K562 (cell line): Measurements from ENCODE around the gene TMC4. TPM values are rescaled to one million over a fixed set of nuclear protein-coding genes. Genes with fewer than 3 reads are reported as not detected.
A peak's percentile ranks its signal among the peaks of the same experiment; 100 is the strongest.

Experiments used
- CBX3 ChIP-seq, 2 experiments: IDR thresholded peaks; 1 replicate in 1 of 2; 2 replicates in 1 of 2; pipeline ENCODE4 v1.6.1; 2012; ENCODE audit warnings: inconsistent platforms in 2 of 2, low read length in 2 of 2, borderline replicate concordance in 1 of 2, control low read depth in 1 of 2
- CHD1 ChIP-seq: fragments of 200-600 bp; sonication (generic); IDR thresholded peaks from one replicate; pipeline ENCODE4 v1.6.1; 2012; ENCODE audit warnings: mild to moderate bottlenecking, moderate library complexity, low read length, inconsistent platforms
- CLOCK ChIP-seq: fragments of 250-450 bp; sonication (Bioruptor Pico); IDR thresholded peaks from 2 replicates; pipeline ENCODE4 v1.4.0; 2020; ENCODE audit warnings: mild to moderate bottlenecking, moderate library complexity, borderline replicate concordance
- DNMT1 ChIP-seq: fragments of 450-650 bp; IDR thresholded peaks from 2 replicates; pipeline ENCODE4 v1.6.1; 2016; ENCODE audit warnings: antibody characterized with exemption, mild to moderate bottlenecking
- E2F3 ChIP-seq: fragments of 250-450 bp; sonication (Bioruptor Pico); IDR thresholded peaks from 2 replicates; pipeline ENCODE4 v1.4.0; 2020; ENCODE audit warnings: mild to moderate bottlenecking
- ELF1 ChIP-seq: fragments of 200-800 bp; sonication (Bioruptor generic); IDR thresholded peaks from 2 replicates; pipeline ENCODE4 v1.6.1; 2016; ENCODE audit warnings: missing genetic modification characterization, missing compliant biosample characterization
- FOSL1 ChIP-seq: fragments of 200-800 bp; sonication (Bioruptor generic); conservative IDR thresholded peaks from 2 replicates; pipeline ENCODE4 v1.6.1; 2016; ENCODE audit warnings: missing genetic modification characterization, missing compliant biosample characterization
- GTF2F1 ChIP-seq: IDR thresholded peaks from 2 replicates; pipeline ENCODE4 v1.6.1; 2011; ENCODE audit warnings: low read depth, low read length, improper control_type of control experiment
- HLTF ChIP-seq: fragments of 450-650 bp; IDR thresholded peaks from 2 replicates; pipeline ENCODE4 v1.6.1; 2016
- MAX ChIP-seq: sonication (generic); formaldehyde crosslinking; IDR thresholded peaks from 2 replicates; pipeline ENCODE4 v1.9.0; 2022; ENCODE audit warnings: mild to moderate bottlenecking, missing genetic modification reagents
- MBD2 ChIP-seq: sonication (generic); IDR thresholded peaks from 2 replicates; pipeline ENCODE4 v1.6.1; 2016; ENCODE audit warnings: low read depth, borderline replicate concordance
- NFIC ChIP-seq: fragments of 450-650 bp; IDR thresholded peaks from 2 replicates; pipeline ENCODE4 v1.6.1; 2017; ENCODE audit warnings: mild to moderate bottlenecking, inconsistent platforms
- OTX1 ChIP-seq: fragments of 450-650 bp; formaldehyde crosslinking; IDR thresholded peaks from 2 replicates; pipeline ENCODE4 v1.4.0; 2022; ENCODE audit warnings: mild to moderate bottlenecking
- RAD51 ChIP-seq: fragments of 450-650 bp; IDR thresholded peaks from 2 replicates; pipeline ENCODE4 v1.7.1; 2016; ENCODE audit warnings: low read depth, mild to moderate bottlenecking, borderline replicate concordance
- SIRT6 ChIP-seq: IDR thresholded peaks from one replicate; pipeline ENCODE4 v1.6.1; 2012; ENCODE audit warnings: low read depth, mild to moderate bottlenecking, control low read depth, inconsistent platforms, low read length, moderate library complexity
- TEAD1 ChIP-seq, 2 experiments: fragments of 450-650 bp in 1 of 2; sonication (generic) in 1 of 2; formaldehyde crosslinking; IDR thresholded peaks; 2 replicates each; pipeline versions ENCODE4 v1.4.0 to v1.8.0; 2020 to 2022; ENCODE audit warnings: mild to moderate bottlenecking in 2 of 2, missing genetic modification reagents in 1 of 2
- YY1 ChIP-seq, 3 experiments: IDR thresholded peaks; 2 replicates each; pipeline ENCODE4 v1.6.1; 2011; ENCODE audit warnings: low read length in 2 of 3, mild to moderate bottlenecking in 2 of 3, moderate library complexity in 2 of 3, borderline replicate concordance in 1 of 3, control low read depth in 1 of 3, low read depth in 1 of 3; ENCODE audit not compliant: insufficient read depth in 3 of 3, insufficient replicate concordance in 2 of 3, control insufficient read depth in 1 of 3, insufficient read length in 1 of 3; ENCODE audit errors: extremely low read depth in 1 of 3
- ZBTB8A ChIP-seq: fragments of 450-650 bp; IDR thresholded peaks from 2 replicates; pipeline ENCODE4 v1.6.1; 2018; ENCODE audit warnings: mild to moderate bottlenecking, moderate library complexity; ENCODE audit not compliant: partially characterized antibody
- ZNF224 ChIP-seq: sonication (generic); formaldehyde crosslinking; IDR thresholded peaks from 2 replicates; pipeline ENCODE4 v1.8.0; 2022; ENCODE audit warnings: mild to moderate bottlenecking, missing genetic modification reagents
- ZNF324 ChIP-seq: fragments of 250-450 bp; sonication (Bioruptor Pico); IDR thresholded peaks from 2 replicates; pipeline ENCODE4 v1.4.0; 2020; ENCODE audit warnings: mild to moderate bottlenecking
- polyA plus RNA-seq, 8 experiments: library from polyadenylated mRNA; depleted of rRNA in 4 of 8; stranded (reverse) in 5 of 8; unstranded in 3 of 8; fragments of >200 nt; fragmentation: Nextera tagmentation in 2 of 8; fragmentation: Illumina TruSeq in 1 of 8; extraction: Ambion mirVana in 2 of 8; extraction: Trizol in 1 of 8; gene quantifications; 2 replicates each; pipeline versions ENCODE4 v1.2.1 to v1.2.3, GENCODE V29; 2011 to 2014; ENCODE audit warnings: inconsistent platforms in 1 of 8, missing spikeins in 1 of 8
- total RNA-seq, 7 experiments: library from RNA; depleted of rRNA in 6 of 7; stranded (reverse); fragments of >200 nt in 6 of 7; fragmentation: Illumina TruSeq in 2 of 7; extraction: Trizol in 2 of 7; gene quantifications; 2 replicates each; pipeline versions ENCODE4 v1.2.1 to v1.2.3, GENCODE V29; 2011 to 2021; ENCODE audit warnings: low replicate concordance in 1 of 7
- TF ChIP-seq, protein P1 (sequence below), 2 experiments: fragments of 450-650 bp; IDR thresholded peaks; 2 replicates each; pipeline ENCODE4 v1.6.1; 2018; ENCODE audit warnings: mild to moderate bottlenecking in 2 of 2, low read depth in 1 of 2; ENCODE audit not compliant: partially characterized antibody in 2 of 2

The TMC4 gene
- total and polyA plus RNA-seq, 9 of the 15 experiments (the other 6 are each of a cell fraction or from before 2014, with no cell fraction given) = 0.12 to 0.79 (median 0.36) TPM; not detected in 2

DNA sequence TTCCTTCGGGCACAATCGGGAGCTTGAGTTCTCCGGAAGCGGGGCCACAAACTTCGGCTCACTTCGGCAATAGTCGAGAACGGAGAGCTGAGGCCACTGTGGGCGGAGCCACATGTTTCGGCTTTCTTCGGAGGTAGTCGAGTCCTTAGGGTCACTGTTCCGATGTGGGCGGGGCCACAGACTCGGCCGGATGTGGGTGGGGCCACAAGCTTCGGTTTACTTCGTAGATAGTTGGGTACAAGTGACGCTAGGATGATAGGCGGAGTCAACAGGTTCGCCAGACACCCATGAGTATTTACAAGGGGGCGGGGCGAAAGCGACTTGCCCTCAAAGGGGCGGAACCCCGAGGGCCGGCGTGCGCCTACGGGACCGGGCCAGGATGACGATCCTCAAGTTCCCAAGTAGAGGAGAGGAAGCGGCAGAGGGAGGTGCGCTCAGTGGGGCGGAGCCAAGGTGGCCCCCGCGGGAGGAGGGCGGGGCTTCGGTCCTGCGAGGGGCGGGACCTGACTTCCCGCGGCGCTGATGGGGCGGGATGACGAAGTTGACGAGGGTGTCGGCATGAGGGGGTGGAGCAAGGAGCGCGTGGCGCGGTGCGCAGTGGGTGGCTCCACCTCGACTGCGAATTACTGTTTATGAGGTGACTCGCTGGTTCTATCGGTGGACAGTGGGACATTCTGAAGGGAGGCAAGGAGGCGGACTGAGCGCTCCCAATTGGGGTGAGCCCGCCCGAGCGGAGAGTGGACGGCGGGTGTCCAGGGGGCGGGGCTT is 17.0 kb upstream of the TMC4 start (continued):
- no peak for TF ChIP-seq OTX1 (CRISPR knock-in tag)
- peak; percentile 36; the same call in 1 of the 2 replicates for TF ChIP-seq MBD2
- TF ChIP-seq ZNF324 (CRISPR knock-in tag) = no peak
- TF ChIP-seq ZNF224 = no peak
- TF ChIP-seq YY1 (IDR thresholded peaks at IDR 0.05; ENCODE audit: borderline replicate concordance in 1 of 3, control insufficient read depth in 1 of 3, extremely low read depth in 1 of 3, insufficient read depth in 3 of 3, insufficient read length in 1 of 3, insufficient replicate concordance in 2 of 3, low read depth in 1 of 3, low read length in 2 of 3) = no peak
- no peak for TF ChIP-seq CLOCK (CRISPR knock-in tag)
- no peak for TF ChIP-seq GTF2F1
- no peak for TF ChIP-seq RAD51
- TF ChIP-seq SIRT6 = peak; percentile 54
- TF ChIP-seq CHD1 = peak; percentile 97
- no peak for TF ChIP-seq ZBTB8A
- TF ChIP-seq, protein P1, sequence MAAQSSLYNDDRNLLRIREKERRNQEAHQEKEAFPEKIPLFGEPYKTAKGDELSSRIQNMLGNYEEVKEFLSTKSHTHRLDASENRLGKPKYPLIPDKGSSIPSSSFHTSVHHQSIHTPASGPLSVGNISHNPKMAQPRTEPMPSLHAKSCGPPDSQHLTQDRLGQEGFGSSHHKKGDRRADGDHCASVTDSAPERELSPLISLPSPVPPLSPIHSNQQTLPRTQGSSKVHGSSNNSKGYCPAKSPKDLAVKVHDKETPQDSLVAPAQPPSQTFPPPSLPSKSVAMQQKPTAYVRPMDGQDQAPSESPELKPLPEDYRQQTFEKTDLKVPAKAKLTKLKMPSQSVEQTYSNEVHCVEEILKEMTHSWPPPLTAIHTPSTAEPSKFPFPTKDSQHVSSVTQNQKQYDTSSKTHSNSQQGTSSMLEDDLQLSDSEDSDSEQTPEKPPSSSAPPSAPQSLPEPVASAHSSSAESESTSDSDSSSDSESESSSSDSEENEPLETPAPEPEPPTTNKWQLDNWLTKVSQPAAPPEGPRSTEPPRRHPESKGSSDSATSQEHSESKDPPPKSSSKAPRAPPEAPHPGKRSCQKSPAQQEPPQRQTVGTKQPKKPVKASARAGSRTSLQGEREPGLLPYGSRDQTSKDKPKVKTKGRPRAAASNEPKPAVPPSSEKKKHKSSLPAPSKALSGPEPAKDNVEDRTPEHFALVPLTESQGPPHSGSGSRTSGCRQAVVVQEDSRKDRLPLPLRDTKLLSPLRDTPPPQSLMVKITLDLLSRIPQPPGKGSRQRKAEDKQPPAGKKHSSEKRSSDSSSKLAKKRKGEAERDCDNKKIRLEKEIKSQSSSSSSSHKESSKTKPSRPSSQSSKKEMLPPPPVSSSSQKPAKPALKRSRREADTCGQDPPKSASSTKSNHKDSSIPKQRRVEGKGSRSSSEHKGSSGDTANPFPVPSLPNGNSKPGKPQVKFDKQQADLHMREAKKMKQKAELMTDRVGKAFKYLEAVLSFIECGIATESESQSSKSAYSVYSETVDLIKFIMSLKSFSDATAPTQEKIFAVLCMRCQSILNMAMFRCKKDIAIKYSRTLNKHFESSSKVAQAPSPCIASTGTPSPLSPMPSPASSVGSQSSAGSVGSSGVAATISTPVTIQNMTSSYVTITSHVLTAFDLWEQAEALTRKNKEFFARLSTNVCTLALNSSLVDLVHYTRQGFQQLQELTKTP (IDR thresholded peaks at IDR 0.05; ENCODE audit: low read depth in 1 of 2, partially characterized antibody in 2 of 2) = peak in 1 of 2 experiments; percentile 47
- 0 out of 2 replicates have a peak, but pooled peaks have one; percentile 1 for TF ChIP-seq ELF1
- peak; percentile 91 for TF ChIP-seq MAX
- 0 out of 2 replicates have a peak, but pooled peaks have one; percentile 9 for TF ChIP-seq NFIC
- TF ChIP-seq DNMT1 = no peak
- TF ChIP-seq FOSL1 (tag) = no peak
- TF ChIP-seq TEAD1 (CRISPR knock-in tag; IDR thresholded peaks at IDR 0.05) = peak in 1 of 2 experiments; percentile 62; a peak in 1 of 4 replicates
- TF ChIP-seq HLTF = no peak
- TF ChIP-seq E2F3 (CRISPR knock-in tag) = peak; percentile 70; the same call in 1 of the 2 replicates
- 0 out of 3 replicates have a peak, but pooled peaks of 1 of the 2 experiments have one; percentile 30 for TF ChIP-seq CBX3 (IDR thresholded peaks at IDR 0.05; ENCODE audit: borderline replicate concordance in 1 of 2, low read length in 2 of 2)
